ENCODE data around the gene PTPRO. TPM values are rescaled to one million over a fixed set of nuclear protein-coding genes. Genes with fewer than 3 reads are reported as not detected.

The PTPRO gene
- total RNA-seq, 2 donors from 2014 or later = 1.3 to 2.6 TPM

DNA sequence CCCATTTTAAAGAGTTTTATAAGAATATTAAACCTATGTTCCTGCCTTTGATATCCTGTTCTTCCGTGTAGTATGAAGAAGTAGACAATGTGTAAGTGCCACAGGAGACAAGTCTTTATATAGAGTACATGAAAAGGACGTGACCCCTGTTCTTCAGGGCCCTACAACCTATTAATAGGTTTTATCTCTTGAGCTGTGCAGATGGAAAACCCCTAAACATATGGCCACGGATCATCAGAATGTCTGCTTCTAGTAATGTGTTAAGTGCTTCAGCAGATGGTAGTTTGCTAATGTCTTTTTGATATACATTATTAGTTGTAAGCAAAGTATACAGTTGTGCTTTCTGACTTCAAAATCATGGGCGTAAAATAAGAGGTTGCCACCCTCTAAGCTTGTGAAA is 228.5 kb downstream of the PTPRO start:
- intact Hi-C loops (cut with DNase I) = no loop called here
- no peak for DNase-seq
- Histone ChIP-seq H3K4me3 (no peak overlapping the region), H3K27me3 (no peaks in the 10 kb centered on the region), H3K4me1 (no peaks in the 10 kb centered on the region), H3K9me3 (no peaks in the 10 kb centered on the region), H3K36me3 (replicated peaks in 1 of 2; ENCODE audit: insufficient read depth in 1 of 2, low read depth in 2 of 2) (no peaks in the 10 kb centered on the region), H3K27ac (no peak overlapping the region)
- WGBS, 2 donors = 67 to 77% methylated on average over 4 of the region's 4 CpGs
- TF ChIP-seq POLR2A (IDR thresholded peaks at IDR 0.05) = no peak
- TF ChIP-seq, protein P1, sequence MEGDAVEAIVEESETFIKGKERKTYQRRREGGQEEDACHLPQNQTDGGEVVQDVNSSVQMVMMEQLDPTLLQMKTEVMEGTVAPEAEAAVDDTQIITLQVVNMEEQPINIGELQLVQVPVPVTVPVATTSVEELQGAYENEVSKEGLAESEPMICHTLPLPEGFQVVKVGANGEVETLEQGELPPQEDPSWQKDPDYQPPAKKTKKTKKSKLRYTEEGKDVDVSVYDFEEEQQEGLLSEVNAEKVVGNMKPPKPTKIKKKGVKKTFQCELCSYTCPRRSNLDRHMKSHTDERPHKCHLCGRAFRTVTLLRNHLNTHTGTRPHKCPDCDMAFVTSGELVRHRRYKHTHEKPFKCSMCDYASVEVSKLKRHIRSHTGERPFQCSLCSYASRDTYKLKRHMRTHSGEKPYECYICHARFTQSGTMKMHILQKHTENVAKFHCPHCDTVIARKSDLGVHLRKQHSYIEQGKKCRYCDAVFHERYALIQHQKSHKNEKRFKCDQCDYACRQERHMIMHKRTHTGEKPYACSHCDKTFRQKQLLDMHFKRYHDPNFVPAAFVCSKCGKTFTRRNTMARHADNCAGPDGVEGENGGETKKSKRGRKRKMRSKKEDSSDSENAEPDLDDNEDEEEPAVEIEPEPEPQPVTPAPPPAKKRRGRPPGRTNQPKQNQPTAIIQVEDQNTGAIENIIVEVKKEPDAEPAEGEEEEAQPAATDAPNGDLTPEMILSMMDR (IDR thresholded peaks at IDR 0.05) = no peak
- no peak for ATAC-seq

DNA sequence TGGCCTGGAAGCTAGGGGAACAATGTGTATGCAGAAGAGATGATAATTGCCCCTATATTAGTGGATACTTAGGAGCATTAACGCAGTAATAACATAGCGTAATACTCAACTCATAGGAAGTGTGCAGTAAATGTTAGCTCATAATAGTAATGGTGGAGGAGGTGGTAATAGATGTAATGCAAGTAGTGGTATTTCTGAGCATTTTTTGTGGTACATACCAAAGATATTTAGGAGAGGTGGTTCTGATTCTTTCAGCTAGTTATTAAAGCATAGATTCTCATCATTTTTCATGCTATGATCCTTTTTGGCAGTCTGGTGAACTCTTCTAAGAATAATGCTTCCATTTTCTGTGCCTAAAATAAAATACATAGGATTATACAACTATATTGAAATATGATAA is 233.1 kb downstream of the PTPRO start:
- intact Hi-C loops (cut with DNase I) = no loop called here

DNA sequence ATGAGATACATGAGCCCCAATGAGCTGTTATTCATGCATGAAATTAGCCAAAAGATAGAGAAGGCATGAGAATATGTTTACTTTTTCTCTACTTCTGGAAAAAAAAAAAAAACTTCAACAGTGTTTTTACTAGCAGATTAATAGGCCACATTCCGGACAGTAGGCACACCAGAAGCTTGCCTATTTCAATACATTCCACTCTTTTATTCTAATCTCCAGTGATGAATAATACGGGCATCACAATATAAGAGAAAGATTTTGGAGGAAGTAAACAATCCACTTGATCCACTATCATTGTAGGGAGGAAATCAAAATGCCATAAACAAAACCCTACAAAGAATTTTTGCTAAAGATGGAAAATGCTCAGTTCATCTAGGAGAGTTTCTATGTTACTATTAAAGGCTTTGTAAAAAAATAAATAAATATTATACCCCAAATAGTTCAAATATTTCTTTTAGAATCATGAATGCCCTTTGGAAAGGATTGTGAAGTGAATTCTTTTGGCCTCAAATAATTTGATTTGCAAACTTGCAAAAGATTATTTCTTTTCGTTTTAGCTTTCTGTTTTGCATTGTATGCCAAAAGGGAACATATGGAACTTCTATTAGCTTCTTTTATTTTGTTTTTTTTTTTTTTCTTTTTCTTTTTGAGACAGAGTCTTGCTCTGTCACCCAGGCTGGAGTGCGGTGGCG is 234.2 kb downstream of the PTPRO start:
- no peaks in the 10 kb centered on the region for H3K9me3 ChIP-seq
- TF ChIP-seq, protein P1 (IDR thresholded peaks at IDR 0.05) = no peak
- no peak for TF ChIP-seq POLR2A (IDR thresholded peaks at IDR 0.05)
- no peak overlapping the region for H3K4me3 ChIP-seq
- intact Hi-C loops (cut with DNase I) = no loop called here
- 76 to 81% methylated on average over 5 of the region's 5 CpGs for WGBS, 2 donors
- DNase-seq (no peak), ATAC-seq (no peak)
- no peaks in the 10 kb centered on the region for H3K36me3 ChIP-seq (replicated peaks in 1 of 2; ENCODE audit: insufficient read depth in 1 of 2, low read depth in 2 of 2)
- no peak overlapping the region for H3K27ac ChIP-seq
- H3K4me1 ChIP-seq = no peaks in the 10 kb centered on the region
- H3K27me3 ChIP-seq = no peaks in the 10 kb centered on the region

More for the DNA sequence above, 233.1 kb downstream of the PTPRO start:
- Histone ChIP-seq H3K4me3 (no peak overlapping the region), H3K27me3 (no peaks in the 10 kb centered on the region), H3K9me3 (no peaks in the 10 kb centered on the region), H3K27ac (no peak overlapping the region), H3K36me3 (replicated peaks in 1 of 2; ENCODE audit: insufficient read depth in 1 of 2, low read depth in 2 of 2) (no peaks in the 10 kb centered on the region), H3K4me1 (no peaks in the 10 kb centered on the region)
- WGBS, 2 donors = 83 to 86% methylated on average over 2 of the region's 2 CpGs
- ATAC-seq (no peak), DNase-seq (no peak)
- TF ChIP-seq, protein P1 (IDR thresholded peaks at IDR 0.05) = no peak
- no peak for TF ChIP-seq POLR2A (IDR thresholded peaks at IDR 0.05)

DNA sequence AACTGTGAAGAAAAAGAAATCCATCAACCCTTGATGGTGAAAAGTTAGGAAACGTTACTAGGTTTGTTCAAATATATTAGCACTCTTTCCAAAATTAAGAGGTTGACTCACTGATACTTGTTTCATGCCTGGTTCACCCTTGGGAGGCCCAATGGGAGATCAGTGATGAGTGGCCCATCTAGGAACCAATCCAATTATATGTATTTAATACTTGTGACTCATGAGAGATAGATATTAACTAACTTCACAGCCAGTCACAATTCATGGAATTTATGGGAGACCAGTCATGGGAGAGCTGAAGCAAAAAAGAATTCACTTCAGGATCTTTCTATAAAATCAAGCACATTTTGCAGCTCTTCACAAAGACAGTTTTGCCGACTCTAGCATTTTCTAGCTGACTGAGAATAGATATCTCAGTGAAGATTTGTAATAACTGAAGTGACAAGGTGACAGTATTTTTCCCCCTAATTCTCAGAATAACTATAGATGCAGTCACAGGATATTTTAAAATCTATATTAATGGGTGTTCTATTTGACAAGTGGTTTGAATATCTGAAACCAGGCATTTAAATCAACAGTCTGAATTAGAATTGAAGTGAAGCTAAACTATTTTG is 236.7 kb downstream of the PTPRO start:
- TF ChIP-seq, protein P1 (IDR thresholded peaks at IDR 0.05) = no peak
- TF ChIP-seq POLR2A (IDR thresholded peaks at IDR 0.05) = no peak
- WGBS, 2 donors = 67 to 68% methylated on average over 2 of the region's 2 CpGs
- intact Hi-C loops (cut with DNase I) = no loop called here

DNA sequence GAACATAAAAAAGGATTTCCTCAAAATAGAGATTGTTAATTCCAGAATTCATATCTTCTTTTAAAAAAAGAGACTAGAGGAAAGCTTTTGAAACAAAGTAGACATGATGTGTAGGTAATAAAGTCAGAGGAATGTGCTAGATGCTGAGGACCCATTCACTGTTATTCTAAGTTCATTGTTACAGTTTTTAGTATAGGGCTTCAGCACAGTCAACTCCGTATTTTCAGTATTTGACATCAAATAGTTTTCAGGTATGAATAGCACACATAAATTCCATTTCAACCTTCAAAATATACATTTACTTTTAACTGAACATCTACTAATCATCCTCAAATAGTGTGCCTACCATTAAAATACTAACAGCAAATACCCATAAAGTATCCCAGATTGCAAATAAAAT is 239.1 kb downstream of the PTPRO start:
- 81 to 93% methylated on average over 1 of the region's 1 CpG for WGBS, 2 donors
- ATAC-seq = no peak

More for the DNA sequence above, 236.7 kb downstream of the PTPRO start:
- no peaks in the 10 kb centered on the region for H3K36me3 ChIP-seq (replicated peaks in 1 of 2; ENCODE audit: insufficient read depth in 1 of 2, low read depth in 2 of 2)
- no peak overlapping the region for H3K27ac ChIP-seq
- ATAC-seq (no peak), DNase-seq (no peak)
- no peaks in the 10 kb centered on the region for H3K9me3 ChIP-seq
- peaks cover 3% of the 10 kb centered on the region for H3K4me1 ChIP-seq
- no peak overlapping the region for H3K4me3 ChIP-seq
- H3K27me3 ChIP-seq = no peaks in the 10 kb centered on the region

More for the DNA sequence above, 239.1 kb downstream of the PTPRO start:
- no peak overlapping the region for H3K27ac ChIP-seq
- peaks cover 3% of the 10 kb centered on the region for H3K4me1 ChIP-seq
- intact Hi-C loops (cut with DNase I) = no loop called here
- H3K27me3 ChIP-seq = no peaks in the 10 kb centered on the region
- H3K9me3 ChIP-seq = no peaks in the 10 kb centered on the region
- H3K4me3 ChIP-seq = no peak overlapping the region
- TF ChIP-seq, protein P1 (IDR thresholded peaks at IDR 0.05) = no peak
- no peak for TF ChIP-seq POLR2A (IDR thresholded peaks at IDR 0.05)
- no peak for DNase-seq
- H3K36me3 ChIP-seq (replicated peaks in 1 of 2; ENCODE audit: insufficient read depth in 1 of 2, low read depth in 2 of 2) = no peaks in the 10 kb centered on the region

All from body of pancreas (tissue), 4 donors.